Skin of body (tissue), 2 donors: ENCODE measurements around the gene DENND6B. TPM values are rescaled to one million over a fixed set of nuclear protein-coding genes. Genes with fewer than 3 reads are reported as not detected.

Experiments
- DNase-seq: peaks from one replicate; lab custom pipeline; 2025; lab: John Stamatoyannopoulos, UW
- total RNA-seq: library from RNA; depleted of rRNA; stranded (reverse); fragments of >200 nt; gene quantifications from one replicate; pipeline ENCODE4 v1.2.3, GENCODE V29; 2014

Gene DENND6B
- total RNA-seq, 1 donor from 2014 or later: 2.9 TPM

DNA sequence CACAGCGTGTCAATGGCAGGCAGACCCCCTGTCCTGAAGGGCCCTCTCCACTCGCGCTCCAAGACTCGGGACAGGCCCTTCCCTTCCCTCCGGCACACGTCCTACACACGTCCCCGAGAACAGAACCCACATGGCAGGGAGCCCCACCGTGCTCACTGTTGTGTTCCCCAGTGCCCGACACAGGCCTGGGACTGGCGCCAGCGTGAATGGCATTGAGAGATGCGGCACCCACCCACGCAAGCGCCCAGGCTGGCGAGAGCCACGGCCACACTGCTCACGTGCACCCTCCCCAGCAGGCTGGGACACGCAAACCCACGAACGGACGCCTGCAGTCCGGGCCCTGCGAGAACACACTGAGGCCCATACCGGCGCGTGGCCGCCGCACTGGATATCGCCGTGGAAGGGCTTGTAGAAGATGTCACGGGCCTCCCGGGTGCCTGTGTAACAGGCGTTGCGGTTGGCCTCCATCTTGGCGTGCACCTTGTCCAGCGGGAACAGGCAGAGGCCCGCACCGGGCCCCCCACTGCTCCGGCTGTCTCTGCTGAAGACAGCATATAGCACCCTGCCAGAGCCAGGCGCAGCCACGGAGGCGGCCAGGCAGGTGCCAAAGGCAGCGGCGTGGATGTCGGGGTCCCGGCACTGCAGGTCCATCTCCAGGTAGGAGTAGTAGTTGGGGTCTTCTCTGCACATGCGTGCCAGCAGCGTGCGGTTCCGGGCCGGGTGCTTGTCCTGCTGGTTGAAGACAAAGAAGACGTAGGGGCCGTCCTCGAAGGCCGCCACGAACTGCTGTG is 37.5 kb downstream of the DENND6B start:
- DNase-seq: no peak

DNA sequence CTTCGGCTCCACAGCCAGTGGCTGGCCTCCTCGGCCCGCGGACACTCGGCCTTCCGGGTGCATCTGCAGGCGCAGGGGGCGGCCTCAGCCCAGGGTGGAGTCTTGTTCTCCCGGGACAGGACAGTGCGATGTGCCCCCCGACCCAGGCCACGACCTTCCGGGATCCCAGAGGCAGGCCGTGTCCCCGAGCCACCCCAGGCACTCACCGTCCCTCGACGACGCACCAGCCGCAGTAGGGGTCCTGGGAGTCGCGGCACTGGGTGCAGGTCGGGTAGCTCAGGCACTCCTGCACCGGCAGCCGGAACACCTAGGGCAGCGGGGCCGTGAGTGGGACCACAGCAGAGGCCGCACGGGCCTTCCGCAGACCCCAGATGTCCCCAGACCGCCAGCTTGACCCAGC is 39.1 kb downstream of the DENND6B start:
- DNase-seq: no peak

DNA sequence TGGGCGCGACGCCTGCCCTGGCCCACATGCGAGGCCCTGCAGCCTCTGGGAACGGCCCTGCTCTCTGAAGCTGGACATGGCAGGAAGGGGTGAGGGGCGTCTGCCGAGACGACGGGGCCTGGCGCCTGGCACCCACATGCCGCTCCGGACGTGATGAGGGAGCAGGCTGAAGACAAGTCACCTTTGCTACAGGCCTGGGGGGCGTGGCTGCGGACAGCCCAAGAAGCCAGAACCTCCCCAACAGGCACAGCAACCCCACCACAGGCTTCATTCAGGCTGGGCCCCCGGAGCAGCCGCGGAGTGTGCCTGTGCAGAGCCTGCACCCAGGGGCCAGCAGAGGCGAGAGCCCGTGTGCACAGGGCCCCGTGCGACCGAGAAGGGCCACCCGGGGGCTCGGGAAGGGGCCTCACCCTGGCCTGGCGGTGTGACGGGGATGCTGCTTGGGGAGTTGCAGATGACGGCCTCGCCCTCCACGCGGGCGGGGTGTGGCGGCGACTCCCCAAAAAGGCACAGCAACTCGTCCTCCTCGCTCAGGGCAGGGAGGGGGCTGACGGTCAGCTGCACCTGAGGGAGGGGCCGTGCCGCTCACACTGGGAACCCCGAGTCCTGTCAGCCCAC is 40.0 kb downstream of the DENND6B start:
- no peak for DNase-seq

DNA sequence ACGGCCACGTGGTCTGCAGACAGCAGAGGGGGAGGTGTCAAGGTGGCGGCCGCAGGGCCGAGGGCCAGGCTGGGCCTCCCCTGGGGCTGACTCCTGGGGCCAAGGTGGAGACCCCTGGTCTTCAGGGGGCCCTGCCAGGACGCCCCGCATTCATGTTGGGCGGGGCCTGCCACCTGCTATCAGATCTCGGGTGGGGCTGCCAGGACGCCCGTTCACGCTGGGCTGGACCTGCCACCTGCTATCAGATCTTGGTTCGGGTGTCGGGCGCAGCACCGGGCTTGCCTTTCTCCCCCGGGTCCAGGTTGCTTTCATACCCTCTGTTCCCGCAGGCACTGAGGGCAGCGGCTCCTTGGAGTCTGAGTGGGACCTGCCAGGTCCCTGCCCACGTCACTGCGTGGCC is 40.5 kb downstream of the DENND6B start:
- no peak for DNase-seq

DNA sequence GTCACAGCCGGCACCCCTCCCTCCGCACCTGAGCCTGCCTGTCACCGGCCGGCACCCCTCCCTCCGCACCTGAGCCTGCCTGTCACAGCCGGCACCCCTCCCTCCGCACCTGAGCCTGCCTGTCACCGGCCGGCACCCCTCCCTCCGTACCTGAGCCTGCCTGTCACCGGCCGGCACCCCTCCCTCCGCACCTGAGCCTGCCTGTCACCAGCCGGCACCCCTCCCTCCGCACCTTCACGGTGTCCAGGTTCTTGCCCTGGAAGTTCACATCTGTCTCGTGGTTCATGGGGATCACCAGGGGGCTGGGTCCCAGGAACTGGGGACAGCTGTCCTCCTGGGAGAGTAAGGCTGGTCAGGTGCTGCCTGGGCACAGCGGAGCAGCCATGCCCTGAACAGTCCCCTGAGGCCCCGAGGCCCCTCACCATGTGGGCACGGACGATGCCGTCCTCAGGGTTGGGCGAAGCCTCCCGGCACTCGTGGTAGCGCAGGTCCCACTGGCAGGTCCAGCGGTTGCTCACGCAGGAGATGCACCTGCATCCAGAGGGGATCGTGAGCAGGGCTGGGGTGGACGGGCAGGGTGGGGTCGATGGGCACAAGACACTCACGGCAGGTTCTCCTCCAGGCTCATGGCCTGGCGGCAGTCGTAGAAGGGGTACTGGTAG is 41.1 kb downstream of the DENND6B start:
- DNase-seq: no peak

DNA sequence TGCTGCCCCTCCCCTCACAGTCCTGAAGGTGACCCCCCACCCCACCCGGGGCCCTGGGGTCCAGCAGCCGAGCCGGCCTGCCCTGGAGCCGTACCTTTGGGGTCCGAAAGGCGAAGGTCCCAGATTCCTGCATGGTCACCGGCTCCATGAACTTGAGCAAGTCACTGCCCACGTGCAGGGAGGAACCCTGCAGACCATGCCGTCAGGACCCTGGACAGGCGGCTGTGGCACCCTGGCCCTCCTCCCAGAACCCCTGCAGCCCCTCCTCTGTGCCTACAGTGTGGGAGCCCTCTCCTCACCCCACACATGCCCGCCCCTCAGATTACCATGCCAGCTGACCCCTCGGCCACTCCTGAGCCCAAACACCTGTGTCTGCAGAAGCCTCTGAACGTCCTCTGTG is 42.3 kb downstream of the DENND6B start:
- DNase-seq: no peak

DNA sequence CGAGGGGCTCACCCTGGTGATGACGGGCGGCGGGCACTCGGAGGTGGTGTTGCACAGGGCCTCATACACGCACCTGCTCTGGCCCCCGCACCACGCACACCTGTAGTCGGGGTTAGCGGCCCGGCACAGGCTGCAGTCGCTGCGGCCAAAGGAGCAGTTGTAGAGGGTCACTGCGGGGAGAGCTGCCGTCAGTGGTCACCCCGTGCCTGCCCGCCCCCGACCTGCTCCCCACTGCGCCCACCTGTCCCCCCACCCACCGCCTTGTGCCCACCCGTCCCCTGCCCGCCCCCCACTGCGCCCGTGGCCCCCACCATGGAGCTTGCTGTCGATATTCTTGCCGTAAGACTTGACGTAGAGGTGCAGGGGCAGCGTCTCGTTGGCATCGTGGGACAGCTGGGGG is 43.0 kb downstream of the DENND6B start:
- no peak for DNase-seq

DNA sequence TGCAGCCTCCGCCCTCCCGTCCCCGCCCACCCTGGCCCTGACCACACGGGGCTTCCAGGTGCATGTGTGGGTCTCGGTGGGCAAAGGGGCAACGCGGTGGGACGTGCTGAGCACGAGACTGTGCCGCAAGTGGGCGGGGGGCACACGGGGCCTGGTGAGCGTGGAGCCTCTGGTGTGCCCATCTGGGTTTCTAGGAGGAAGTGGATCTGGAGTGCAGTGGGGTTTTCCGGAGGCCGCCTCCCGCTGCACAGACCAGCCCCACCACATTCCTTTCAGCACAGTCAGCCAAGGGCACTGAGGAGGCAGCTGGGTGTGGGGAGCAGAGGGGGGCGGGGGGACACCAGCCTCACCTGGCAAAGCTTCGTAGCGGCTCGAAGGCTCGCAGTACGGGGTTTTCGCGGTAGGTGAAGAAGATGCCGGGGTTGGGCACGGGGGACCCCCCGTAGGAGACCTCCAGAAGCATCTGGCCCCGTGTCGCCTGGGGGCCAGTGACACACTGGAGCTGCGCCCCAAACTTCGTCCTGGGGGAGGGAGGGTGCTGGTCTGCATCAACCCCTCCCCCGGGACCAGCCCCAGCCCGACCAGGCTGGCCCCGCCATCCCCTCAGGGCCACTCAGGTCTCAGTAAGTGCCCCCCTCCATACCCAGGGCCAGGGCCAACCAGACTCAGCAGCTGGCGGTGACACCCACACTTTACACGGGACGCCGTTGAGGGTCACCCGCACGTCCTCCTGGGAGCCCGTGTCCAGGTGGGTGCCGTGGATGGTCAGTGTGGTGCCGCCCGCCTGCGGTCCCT is 44.3 kb downstream of the DENND6B start:
- DNase-seq: no peak

DNA sequence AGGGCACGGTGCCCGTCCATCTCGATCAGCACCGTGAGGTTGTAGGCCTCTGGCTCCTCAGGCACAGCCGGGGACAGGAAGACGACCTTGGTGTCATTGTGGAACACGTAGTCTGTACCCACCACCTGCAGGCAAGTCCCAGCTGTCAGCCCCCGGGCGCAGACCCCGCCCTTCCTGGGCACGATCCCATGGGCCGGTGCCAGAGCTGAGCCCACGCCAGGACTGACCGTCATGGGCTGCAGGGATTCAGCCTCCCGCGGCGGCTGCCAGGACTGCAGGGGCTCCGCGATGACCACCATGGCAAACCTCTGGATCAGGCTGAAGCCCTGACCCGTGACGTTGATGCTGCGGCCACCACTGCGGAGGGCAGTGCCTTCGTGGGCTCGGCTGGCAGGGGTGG is 44.9 kb downstream of the DENND6B start:
- no peak for DNase-seq

DNA sequence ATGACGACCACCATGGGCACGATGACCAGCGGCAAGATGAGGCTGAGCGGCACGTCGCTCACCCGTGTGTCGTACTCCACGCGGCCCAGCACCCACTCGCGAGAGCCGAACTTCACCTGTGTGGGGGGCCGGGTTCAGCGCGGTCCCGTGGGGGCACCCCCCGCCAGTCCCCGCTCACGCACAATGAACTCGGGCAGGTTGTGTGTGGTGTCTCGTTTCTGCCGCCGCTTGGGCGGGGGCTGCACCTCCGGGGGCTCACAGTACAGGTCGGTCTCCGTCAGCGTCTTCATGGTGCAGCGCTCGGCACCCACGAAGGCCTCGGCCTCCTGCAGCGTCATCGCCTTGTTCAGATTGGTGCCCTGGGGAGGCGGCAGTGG is 45.4 kb downstream of the DENND6B start:
- DNase-seq: no peak

DNA sequence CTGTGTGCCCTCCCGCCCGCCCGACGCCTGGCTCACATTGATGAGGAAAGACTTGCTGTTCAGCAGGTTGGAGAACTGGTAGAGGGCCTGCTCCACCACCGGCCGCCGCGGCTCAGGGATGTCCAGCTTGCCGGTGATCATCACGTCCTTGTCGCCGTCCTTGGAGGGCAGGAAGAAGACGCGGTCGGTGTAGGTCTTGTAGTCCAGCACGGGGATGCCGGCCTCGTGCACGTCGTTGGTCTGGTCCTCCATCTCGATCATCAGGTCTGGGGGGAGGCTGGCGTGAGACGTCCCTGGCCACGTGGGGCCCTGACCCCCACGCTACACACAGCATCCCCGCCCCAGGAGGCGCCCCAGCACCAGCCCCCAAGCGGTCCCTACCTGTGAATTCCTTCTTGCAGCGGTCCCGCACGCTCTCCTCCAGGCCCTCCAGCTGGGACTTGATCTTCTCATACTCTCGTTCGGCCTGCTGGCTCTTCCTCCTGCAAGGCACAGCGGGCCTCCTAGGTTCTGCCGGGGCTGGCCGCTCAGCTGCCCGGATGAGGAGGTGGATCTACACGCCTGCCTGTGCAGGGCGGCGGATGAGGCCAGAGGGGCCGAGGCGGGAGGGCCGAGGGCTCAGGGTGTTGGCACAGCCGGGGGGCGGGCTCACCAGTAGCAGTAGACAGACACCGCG is 46.0 kb downstream of the DENND6B start:
- DNase-seq: no peak

DNA sequence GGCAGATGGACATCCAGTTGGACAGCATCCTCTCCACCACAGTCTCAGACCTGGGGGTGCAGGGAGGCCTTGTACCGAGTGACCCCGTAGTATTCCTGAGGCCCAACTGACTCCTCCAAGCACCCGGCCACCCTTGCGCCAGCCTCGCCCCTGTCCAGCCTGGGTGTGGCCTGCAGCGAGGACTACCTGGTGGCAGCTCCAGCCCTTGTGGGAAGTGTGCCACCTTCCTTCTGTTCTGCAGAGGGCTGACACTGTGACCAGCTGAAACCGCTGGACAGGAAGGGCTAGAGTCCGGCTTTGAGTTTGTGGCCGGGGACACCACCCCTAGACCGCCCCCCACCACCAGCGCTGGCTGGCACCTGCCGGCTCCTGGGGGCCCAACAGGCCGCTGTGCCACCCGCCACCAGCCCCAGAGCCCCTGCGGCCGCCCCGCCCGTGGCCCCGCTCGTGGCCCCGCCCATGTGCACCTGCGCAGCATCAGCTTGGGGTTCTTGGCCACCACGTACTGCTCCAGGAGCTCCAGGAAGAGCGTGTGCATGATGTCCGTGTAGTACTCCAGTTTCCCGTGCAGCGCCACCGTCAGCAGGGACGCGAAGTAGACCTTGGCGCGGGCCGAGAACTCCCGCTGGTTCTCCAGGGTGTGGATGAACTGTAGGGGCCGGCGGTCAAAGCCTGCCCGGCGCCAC is 46.6 kb downstream of the DENND6B start:
- DNase-seq: no peak

DNA sequence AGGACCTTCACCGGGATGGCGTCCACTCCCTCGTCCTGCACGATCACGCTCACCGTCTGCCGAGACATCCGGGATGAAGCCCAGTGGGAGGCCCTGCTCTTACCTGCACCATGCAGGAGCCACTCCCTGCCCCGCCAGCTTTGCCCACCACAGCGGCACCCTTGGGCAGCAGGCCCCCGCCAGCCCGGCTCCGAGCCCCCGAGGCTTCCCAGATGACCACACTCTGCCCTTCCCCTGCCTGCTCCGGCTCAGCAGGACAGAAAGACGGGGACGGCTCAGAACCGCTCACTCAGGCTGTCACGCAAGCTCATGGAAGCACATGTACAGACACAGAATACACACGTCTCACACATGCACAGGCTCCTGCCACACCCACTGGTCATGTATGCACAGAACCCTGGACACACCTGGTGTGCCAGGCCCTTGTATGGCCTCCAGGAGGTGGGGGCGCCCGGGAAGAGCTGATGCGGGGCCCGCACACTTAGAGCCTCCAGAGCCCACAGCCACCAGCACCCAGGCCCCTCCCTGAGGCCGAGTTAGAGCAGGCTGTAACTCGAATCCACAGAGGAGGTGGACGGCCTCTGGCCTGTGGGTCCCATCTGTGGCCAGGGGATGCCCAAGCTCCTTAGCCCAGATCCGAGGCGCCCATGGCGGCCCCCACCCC is 47.7 kb downstream of the DENND6B start:
- DNase-seq: no peak

DNA sequence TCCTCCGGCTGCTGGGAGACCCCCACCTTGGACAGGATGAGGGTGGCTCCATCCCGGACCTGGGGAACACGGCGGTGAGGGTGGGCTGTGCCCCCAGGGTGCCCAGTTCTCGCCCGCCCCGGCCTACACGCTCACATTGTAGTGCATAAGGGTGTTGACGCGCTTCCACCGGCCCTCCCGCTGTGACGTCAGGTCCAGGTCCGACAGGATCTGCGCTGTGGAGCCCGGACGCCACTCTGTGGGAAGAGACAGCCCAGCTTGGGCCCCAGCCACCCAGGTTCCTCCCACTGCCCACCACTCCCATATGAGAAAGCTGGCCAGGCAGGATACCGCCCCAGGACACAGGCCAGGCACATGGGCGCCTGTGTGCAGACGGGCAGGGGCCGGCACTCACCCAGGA is 48.4 kb downstream of the DENND6B start:
- no peak for DNase-seq

DNA sequence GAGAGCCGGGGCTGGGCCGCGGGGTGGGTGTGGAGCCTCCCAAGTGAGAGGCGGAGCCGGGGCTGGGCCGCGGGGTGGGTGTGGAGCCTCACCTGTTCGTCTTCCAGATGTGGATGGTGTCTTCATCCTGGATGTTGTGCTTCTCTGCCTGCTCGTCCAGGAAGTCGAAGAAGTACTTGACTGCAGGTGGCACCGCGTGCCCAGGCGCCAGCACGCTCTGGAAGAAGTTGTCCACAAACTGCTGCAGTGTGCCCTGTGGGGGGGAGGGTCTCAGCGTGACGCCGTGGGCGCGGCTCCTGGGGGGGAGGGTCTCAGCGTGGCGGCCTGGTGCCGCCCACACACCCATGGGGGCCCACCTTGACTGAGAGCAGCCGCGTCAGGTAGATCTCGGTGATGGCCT is 49.1 kb downstream of the DENND6B start:
- DNase-seq: no peak

DNA sequence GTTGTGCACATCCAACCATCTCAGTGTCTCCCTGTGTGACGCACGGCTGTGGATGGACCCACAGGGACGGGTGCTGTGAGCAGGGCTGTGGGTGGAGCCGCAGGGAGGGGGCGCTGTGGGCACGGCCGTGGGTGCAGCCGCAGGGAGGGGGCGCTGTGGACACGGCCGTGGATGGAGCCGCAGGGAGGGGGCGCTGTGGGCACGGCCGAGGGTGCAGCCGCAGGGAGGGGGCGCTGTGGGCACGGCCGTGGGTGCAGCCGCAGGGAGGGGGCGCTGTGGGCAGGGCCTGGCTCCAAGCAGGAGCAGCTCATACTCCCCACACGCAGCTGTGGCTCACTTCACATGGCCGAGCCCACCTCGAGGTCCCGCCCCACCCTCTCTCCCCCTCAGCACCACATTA is 50.7 kb downstream of the DENND6B start:
- DNase-seq: no peak

DNA sequence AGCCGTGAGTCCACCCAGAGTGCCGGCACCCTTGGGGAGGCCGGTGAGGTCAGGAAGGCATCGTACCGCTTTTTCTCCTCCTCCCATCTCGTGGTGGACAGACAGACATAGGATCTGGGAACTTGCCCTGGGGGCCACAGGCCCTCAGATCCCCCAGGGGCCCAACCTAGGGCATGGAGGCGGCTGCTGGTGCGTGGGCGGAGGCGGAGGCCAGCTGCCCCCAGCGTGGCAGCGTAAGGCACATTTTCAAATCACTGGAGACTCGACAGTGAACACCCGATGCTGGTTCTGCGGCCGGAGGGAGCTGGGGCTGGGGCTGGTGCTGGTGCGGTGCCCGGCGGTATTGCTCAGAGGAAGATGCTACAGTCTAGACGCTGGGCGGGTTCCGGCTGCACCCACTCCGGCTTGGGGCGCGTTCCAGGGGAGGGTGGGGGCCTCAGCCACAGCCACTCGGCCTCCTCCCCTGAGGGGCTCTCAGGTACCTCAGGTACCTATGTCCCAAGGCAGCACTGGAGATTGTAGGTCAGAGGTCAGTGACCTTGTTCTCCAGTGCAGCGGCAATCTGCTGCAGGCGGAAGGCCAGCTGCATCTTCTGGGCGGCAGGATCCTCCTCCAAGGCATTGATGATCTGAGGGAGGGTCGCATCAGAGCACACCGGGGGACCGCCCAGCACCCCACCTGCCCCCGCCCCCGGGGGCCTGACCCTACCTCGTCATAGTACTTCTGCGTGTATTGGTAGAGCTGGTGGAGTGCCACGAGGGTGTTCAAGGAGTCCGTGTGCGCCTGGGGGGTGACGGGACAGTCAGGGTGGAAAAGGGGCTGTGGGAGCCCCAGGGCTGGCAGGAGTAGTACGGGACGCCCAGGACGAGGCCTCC is 51.4 kb downstream of the DENND6B start:
- no peak for DNase-seq

DNA sequence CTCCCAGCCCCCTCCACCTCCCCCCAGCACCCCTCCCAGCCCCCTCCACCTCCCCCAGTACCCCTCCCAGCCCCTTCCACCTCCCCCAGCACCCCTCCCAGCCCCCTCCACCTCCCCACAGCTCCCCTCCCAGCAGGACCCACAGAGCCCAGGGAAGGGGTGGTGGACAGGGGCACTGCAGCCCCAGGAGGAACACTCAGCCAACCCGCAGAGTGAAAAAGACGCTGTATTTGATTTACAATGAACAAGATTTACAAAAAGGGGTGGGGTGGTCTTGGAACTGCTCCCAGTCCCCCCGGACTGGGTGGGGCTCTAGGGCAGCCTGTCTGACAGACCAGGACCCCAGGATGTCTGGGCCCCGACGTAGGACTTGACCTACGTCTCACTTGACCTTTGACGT is 52.0 kb downstream of the DENND6B start:
- DNase-seq: no peak

DNA sequence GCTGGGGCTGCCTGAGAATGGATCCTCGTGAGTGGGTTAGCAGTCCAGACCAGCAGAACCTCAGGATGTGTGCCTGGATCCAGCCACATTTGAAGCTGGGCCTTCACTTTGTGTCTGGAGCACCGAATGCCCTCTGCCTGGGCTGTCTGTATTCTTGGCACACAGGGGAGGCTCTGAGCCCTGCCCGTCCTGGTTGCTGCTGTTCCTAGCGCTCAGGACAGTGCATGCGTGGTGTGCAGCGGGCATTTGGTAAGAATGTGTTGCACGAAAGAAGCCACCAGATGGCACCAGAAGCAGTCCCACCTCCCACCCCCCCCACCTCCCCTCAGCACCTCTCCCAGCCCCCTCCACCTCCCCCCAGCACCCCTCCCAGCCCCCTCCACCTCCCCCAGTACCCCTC is 52.5 kb downstream of the DENND6B start:
- no peak for DNase-seq
